AG08395 (cell line): ENCODE measurements around the gene SRGAP1.
A peak's percentile ranks its signal among the peaks of the same experiment; 100 is the strongest.

Experiments used
- DNase-seq: peaks from one replicate; pipeline ENCODE4 v3.0.0; 2012; ENCODE audit warnings: mixed read lengths, low spot score

The SRGAP1 gene

DNA sequence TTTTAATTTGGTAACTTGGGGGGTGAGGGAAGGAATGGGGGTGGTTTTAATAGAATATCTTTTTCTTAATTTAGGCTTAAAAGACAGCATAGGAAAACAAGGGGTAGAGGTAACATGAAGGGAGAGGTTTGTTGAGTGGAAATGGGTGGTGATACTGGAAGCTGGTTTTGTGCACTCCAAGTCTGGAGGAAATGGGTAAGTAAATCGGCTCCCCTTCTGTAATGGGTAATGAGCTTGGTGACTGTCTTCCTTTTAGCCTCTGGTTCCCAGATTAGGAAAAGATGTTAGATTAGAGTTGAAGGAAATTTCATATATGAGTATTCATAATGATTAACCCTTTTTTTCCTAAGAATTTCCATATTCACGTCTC, 122.1 kb downstream of the SRGAP1 start:
- DNase-seq = no peak

DNA sequence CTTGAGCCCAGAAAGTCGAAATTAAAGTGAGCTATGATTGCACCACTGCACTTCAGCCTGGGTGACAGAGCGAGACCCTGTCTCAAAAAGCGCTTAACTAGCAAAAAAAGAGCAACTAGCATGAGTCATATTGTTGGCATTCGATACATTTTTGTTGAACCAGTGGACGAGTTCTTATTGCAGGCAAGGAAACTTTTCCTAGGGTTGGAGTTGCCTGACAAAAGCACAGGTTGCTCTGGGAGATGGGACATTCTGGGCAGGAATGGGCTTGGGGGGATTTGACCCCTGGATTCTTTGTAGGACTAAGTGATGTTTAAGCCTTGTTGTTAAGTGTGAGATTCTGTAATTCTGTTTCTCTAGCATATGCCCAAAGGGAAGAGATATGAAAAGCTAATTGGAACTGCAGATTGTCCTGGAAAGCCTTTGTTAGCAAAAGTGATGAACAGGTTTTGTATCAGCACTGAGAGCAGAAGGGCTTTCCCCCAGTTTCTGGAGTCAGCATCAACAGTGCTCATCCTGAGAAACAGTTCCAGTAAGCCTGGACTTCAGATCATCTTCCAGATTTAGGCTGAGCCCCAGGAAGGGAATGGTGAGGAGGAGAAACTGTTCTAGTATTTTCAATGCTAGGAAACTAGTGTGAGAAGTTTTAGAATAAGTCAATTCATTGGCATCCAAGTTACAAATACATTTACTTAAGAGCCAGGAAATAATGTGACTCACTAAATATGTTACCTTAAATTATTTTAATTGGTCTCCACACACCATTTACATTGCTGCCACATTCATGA, 123.1 kb downstream of the SRGAP1 start:
- DNase-seq = no peak

- no peak for DNase-seq
Observed at GRCh38 chr12:63968673-63969072, 124.2 kb downstream of the SRGAP1 start.

DNA sequence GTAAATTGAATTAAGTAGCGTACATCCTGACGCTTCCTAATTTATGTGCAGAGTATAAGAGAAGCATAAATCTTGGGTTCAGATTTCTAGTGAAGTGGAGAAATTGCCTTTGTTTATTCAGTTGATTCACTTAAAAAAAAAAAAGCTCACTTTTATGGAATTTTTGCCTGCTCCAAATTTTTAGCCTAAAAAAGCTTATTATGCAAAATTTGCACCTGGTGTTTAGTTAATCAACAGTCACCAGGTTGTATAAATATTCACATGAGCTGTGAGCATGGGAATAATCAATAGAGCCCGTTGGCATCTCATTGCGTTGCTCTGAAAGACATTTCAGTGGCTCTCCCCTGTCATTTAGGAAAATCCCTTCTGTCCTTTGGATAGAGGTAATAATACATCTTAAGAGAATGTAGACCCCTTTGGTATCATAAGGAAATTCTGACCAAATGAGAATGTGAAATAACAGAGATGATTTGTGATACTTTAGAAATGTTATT, 132.4 kb downstream of the SRGAP1 start:
- no peak for DNase-seq

GRCh38 chr12:63977441-63977840, 132.9 kb downstream of the SRGAP1 start:
- DNase-seq = peak; percentile 23

DNA sequence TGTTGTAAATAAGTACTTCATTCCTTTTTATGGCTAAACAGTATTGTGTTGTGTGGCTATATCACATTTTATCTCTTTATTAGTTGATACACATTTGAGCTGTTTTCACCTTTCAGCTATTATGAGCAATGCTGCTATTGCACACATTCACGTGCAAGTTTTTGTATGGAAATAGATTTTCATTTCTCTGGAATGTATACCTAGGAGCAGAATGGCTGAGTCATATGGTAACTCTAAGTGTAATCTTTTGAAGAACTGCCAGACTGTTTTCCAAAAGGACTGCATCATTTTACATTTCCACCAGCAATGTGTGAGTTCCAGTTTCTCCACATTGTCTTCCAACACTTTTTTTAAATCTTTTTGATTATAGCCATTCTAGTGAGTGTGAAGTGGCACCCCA, 134.0 kb downstream of the SRGAP1 start:
- DNase-seq = peak; percentile 37

GRCh38 chr12:63980211-63980610, 135.7 kb downstream of the SRGAP1 start:
- no peak for DNase-seq

DNA sequence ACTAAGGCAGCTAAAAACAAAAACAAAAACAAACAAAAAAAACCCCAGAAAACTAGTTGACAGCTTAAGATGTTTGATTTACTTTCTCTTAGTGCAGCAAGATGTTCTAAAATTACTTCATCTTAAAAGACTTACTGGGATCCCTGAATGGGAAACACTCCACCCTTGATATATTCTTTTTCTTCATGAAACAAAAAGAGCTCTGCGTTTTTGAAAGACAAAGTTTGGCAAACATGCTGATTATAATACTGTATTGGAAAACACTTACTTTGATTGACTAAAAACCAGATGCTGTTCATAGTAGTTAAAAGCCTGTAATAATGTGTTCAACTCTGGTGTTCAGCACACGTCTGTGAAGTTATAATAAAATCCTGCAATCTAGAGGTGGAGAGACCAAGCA, 136.8 kb downstream of the SRGAP1 start:
- no peak for DNase-seq

DNA sequence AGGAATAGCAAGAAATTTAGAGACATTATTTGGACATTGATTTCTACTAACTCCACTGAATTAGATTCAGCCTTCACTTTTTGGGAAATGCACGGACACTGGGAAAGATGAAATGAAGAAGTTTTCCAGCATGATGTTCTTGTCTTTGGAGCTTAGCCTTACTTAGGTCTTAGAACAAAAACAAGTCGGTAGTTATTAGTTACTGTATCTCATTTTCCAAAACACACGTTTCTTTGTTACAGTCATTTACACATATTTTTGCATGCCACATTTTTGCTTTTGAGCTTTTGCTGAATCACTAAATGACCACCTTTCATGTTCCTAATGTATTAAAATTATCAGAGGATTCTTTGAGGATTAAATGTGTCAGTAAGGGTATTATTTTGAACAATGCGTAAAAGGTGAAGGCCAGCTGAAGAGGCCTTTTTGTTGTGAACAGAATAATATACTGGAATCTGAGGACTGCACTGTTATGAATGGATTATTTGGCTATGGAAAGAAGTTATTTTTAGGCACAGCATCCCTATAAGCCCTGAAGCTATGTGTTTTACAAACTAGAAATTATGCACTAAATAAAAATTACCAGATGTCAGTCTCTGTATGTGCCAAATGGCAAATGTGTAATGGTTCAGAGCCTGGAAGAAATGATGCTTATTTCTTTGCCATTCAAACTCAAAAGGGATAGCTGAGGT, 138.2 kb downstream of the SRGAP1 start:
- DNase-seq = no peak

DNA sequence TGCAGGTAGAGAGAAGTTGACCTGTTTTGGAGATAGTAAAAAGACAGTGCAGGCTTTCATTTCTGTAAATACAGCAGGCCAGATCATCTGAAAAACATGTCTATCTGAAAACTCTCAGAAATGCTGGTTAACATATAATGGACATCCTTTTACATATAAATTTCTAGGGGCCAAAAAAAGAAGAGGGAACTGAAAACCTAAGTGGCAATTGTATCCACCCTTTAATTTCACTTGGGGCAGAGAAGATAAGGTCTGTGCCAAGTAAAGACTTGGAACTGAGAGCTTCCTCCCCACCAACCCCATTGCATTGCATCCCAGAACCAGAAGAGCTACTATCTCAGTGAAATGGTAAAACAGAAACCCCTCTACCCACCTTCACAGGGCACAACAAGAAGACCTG, 141.0 kb downstream of the SRGAP1 start:
- no peak for DNase-seq

- DNase-seq = no peak
Observed at GRCh38 chr12:63985945-63986344, 141.4 kb downstream of the SRGAP1 start.

DNA sequence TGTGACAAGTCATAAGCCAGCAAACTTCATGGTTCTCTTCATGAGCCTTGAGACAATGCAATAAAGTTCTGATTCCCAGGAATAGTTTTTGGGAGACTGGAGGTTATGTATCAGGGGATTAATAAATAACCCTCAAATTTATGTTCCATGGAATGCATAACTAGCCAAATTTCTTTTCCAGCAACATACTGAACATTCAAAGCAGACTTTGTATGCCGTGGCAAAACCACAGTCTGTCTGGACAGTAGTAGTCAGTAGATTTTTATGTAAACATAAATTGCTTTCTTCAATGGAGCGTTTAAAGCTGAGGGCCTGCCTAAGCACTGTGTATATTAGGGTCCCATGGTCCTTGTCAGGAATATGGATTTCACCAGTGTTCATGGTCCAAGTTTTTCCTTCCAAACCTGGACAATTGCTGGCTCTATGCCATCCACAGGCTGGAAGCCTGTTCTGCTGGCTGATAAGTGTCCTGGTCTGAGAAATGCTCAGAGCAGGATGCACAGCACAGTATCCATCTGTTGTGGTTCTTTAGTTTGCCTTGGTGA, 144.9 kb downstream of the SRGAP1 start:
- no peak for DNase-seq

DNA sequence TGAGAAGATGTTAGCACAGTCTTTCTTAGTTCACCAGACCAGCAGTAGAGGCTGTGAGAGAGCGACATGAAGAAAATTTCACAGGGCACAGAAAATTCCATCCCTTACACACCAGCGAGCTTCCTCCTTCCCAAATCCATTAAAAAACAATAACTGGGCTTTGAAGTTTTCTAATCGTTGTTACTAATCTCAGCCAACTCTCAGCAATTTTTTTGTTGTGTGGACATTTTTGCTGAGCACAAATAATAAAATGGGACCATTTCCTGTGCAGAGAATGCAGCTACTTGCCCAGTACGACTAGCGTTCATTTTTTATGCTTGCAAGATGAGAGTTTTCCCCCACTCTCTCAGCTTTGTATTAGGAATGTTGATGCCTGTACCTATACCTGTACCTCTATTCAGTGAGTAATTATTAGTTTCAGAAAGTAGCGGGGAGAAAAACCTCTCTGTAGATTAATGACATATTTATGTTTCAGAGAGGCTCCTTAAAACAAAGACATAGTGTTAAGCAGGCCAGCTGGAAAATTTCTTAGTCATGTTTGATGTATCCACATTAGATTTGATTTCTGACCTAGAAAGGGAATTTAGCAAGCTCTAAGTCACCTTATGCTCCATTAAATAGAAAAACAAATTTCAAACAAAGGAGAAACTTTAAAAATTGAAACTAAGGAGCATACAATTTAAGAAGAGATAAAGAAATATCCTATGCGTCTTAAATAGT, 146.5 kb downstream of the SRGAP1 start:
- DNase-seq = no peak

DNA sequence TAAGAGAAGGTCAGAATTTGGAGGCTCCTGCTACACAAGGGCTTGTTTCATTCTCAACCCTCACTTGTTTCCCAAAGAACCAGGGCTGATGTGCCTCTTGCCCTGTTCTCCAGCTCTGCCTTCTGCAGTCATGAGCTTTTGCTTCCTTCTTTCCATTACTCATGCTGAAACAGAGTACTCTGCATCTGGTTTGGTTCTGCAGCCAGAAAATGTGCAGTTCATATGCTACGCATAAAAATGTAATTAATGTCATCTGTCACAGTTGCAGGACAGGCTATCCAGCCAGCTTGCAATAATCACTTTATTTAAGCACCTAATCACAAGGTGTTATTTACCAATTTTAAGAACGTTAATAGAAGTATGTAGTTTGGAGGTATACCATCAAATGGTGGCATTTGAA, 150.2 kb downstream of the SRGAP1 start:
- DNase-seq = peak; percentile 50

- DNase-seq = no peak
Observed at GRCh38 chr12:63995512-63995911, 151.0 kb downstream of the SRGAP1 start.

- no peak for DNase-seq
Observed at GRCh38 chr12:63996556-63996955, 152.1 kb downstream of the SRGAP1 start.

GRCh38 chr12:63997198-63997597, 152.7 kb downstream of the SRGAP1 start:
- no peak for DNase-seq

- DNase-seq = no peak
Observed at GRCh38 chr12:63998584-63998983, 154.1 kb downstream of the SRGAP1 start.

DNA sequence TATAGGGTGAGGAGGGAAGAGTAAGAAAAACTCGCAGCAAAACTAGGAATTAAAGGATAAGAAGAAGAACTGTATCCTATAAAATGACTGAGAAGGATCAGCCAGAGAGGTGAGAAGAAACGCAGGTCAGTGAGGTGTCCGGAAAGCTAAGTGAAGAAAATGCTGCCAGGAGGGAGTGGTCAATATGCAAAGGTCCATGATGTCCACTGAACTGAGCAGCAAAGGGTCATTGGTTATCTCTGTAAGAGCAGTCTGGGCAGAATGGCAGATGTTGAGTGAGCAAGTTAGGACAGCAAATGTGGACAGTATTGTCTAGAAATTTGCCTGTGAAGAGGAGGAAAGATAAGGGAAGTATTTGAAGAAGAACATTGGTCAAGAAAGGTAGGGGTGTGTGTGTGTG, 155.4 kb downstream of the SRGAP1 start:
- no peak for DNase-seq

DNA sequence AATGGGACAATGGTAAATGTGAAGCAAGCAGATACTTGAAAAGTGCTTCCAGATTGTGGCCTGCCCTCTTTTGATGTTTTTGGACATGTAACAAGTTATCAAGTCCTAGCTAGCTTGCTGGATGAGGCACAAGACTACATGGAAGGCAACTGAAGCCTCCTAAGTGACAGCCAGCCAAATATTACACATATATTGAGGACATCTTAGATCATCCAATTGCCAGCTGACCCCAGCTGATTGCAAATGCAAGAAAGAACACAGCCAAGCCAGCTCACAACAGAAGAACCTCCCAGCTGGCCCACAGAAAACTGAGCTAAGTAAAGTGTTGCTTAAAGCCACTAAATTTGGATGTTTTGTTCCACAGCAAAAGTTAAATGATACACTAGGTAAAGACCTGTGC, 156.9 kb downstream of the SRGAP1 start:
- DNase-seq = no peak

GRCh38 chr12:64004641-64005040, 160.1 kb downstream of the SRGAP1 start:
- no peak for DNase-seq

GRCh38 chr12:64006211-64006825, 161.8 kb downstream of the SRGAP1 start:
- peak; percentile 54 for DNase-seq
